Neural progenitor cell (in vitro differentiated cells): ENCODE measurements around the gene PRKCA.

Experiments
- CTCF ChIP-seq: fragments of 200-600 bp; sonication (generic); IDR thresholded peaks from 2 replicates; pipeline ENCODE4 v1.5.1; 2017; ENCODE audit warnings: antibody characterized with exemption, mild to moderate bottlenecking
- EZH2 ChIP-seq: fragments of 200-600 bp; sonication (generic); IDR thresholded peaks from 2 replicates; pipeline ENCODE4 v1.6.1; 2017; ENCODE audit warnings: antibody characterized with exemption, mild to moderate bottlenecking, moderate library complexity

GRCh38 chr17:66522591-66523272 lies 220.3 kb downstream of the PRKCA start:
- TF ChIP-seq CTCF = no peak
- TF ChIP-seq EZH2 = no peak
